ENCODE data around the gene MAMSTR.
A peak's percentile ranks its signal among the peaks of the same experiment; 100 is the strongest.
"Not testable (repeated sequence)": the region's sequence is repeated elsewhere in the genome, so short reads cannot be mapped to it uniquely, and the experiment has no call there.

The MAMSTR gene

GRCh38 chr19:48719263-48720171 is at the start of gene MAMSTR:
Gene MAMSTR (minus strand): TSS chr19:48719725. CDS start chr19:48719031, 694 bp downstream.
- H3F3A ChIP-seq (ENCODE audit: insufficient read depth, low read length) = no peaks in the 10 kb centered on the region
- H3K9me3 ChIP-seq (ENCODE audit: low read length) = no peaks in the 10 kb centered on the region
- TF ChIP-seq EZH2 (IDR thresholded peaks at IDR 0.05; ENCODE audit: borderline replicate concordance, low read length) = no peak
- TF ChIP-seq, protein P1, sequence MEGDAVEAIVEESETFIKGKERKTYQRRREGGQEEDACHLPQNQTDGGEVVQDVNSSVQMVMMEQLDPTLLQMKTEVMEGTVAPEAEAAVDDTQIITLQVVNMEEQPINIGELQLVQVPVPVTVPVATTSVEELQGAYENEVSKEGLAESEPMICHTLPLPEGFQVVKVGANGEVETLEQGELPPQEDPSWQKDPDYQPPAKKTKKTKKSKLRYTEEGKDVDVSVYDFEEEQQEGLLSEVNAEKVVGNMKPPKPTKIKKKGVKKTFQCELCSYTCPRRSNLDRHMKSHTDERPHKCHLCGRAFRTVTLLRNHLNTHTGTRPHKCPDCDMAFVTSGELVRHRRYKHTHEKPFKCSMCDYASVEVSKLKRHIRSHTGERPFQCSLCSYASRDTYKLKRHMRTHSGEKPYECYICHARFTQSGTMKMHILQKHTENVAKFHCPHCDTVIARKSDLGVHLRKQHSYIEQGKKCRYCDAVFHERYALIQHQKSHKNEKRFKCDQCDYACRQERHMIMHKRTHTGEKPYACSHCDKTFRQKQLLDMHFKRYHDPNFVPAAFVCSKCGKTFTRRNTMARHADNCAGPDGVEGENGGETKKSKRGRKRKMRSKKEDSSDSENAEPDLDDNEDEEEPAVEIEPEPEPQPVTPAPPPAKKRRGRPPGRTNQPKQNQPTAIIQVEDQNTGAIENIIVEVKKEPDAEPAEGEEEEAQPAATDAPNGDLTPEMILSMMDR (IDR thresholded peaks at IDR 0.05; ENCODE audit: low read length) = no peak
- H3K79me2 ChIP-seq (ENCODE audit: insufficient read depth, low read length) = no peaks in the 10 kb centered on the region
- no peaks in the 10 kb centered on the region for H3K9me2 ChIP-seq (ENCODE audit: low read depth, low read length)
- peak within 1 kb of the TSS; percentile 58 for H3K27ac ChIP-seq (ENCODE audit: low read depth, low read length, poor library complexity, severe bottlenecking)
- H3K4me2 ChIP-seq (ENCODE audit: low read length) = peak within 1 kb of the TSS; percentile 62
- H3K9ac ChIP-seq (ENCODE audit: low read length) = peak within 1 kb of the TSS; percentile 67; the same call in 1 of the 2 replicates
- no peak within 1 kb of the TSS for H2AFZ ChIP-seq (ENCODE audit: low read length)
- no peaks in the 10 kb centered on the region for H3K36me3 ChIP-seq (ENCODE audit: insufficient read depth, low read length)
- H3K27me3 ChIP-seq (ENCODE audit: insufficient read depth, low read length) = no peaks in the 10 kb centered on the region
- peaks cover 29% of the 10 kb centered on the region for H3K4me1 ChIP-seq (ENCODE audit: insufficient read depth, low read length, severe bottlenecking)
- H3K4me3 ChIP-seq (ENCODE audit: low read depth, low read length, poor library complexity, severe bottlenecking) = peak within 1 kb of the TSS; percentile 63
- no peaks in the 10 kb centered on the region for H4K20me1 ChIP-seq (ENCODE audit: insufficient read depth, low read length)

GRCh38 chr19:48768994-48769713 is 49.6 kb upstream of the MAMSTR start:
- Histone ChIP-seq H3K9me3 (ENCODE audit: low read length) (no peaks in the 10 kb centered on the region), H3K36me3 (ENCODE audit: insufficient read depth, low read length) (no peaks in the 10 kb centered on the region), H3K79me2 (ENCODE audit: insufficient read depth, low read length) (no peaks in the 10 kb centered on the region), H4K20me1 (ENCODE audit: insufficient read depth, low read length) (no peaks in the 10 kb centered on the region), H3K4me2 (ENCODE audit: low read length) (no peak overlapping the region), H3K4me3 (ENCODE audit: low read depth, low read length, poor library complexity, severe bottlenecking) (no peak overlapping the region), H2AFZ (ENCODE audit: low read length) (no peak overlapping the region), H3K27me3 (ENCODE audit: insufficient read depth, low read length) (no peaks in the 10 kb centered on the region; the same call in 1 of the 2 replicates), H3F3A (ENCODE audit: insufficient read depth, low read length) (no peaks in the 10 kb centered on the region), H3K9me2 (ENCODE audit: low read depth, low read length) (no peaks in the 10 kb centered on the region), H3K4me1 (ENCODE audit: insufficient read depth, low read length, severe bottlenecking) (no peaks in the 10 kb centered on the region), H3K27ac (ENCODE audit: low read depth, low read length, poor library complexity, severe bottlenecking) (no peak overlapping the region), H3K9ac (ENCODE audit: low read length) (no peak overlapping the region)
- TF ChIP-seq, protein P1 (IDR thresholded peaks at IDR 0.05; ENCODE audit: low read length) = no peak
- no peak for TF ChIP-seq EZH2 (IDR thresholded peaks at IDR 0.05; ENCODE audit: borderline replicate concordance, low read length)

DNA sequence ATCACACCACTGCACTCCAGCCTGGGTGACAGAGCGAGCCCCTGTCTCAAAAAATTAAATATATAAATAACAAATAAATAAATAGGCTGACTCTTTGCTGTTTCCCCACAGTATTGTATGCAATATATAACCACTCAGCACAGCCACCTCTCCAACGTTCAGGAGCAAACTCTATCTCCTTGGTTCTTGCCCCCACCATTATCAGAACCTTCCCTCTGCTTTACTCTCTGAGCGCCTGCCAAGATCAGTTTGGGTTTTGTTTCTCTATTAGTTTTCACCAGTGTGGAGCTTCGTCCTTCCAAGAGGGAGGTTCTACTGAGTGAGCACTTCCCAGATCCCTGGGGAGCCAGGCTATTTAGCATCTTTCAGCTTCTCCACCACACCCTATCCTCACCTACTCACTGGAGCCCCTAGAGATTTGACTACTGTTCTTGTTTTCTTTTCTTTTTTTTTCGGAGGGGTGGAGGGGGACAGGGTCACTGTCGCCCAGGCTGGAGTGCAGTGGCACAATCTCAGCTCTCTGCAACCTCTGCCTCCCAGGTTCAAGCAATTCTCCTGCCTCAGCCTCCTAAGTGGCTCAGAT is 48.7 kb upstream of the MAMSTR start:
- H3K4me2 ChIP-seq (ENCODE audit: low read length); H3K4me3 ChIP-seq (ENCODE audit: low read depth, low read length, poor library complexity, severe bottlenecking); H4K20me1 ChIP-seq (ENCODE audit: insufficient read depth, low read length); H3F3A ChIP-seq (ENCODE audit: insufficient read depth, low read length); H3K9ac ChIP-seq (ENCODE audit: low read length); H3K9me2 ChIP-seq (ENCODE audit: low read depth, low read length); H3K36me3 ChIP-seq (ENCODE audit: insufficient read depth, low read length); H3K79me2 ChIP-seq (ENCODE audit: insufficient read depth, low read length); H3K27ac ChIP-seq (ENCODE audit: low read depth, low read length, poor library complexity, severe bottlenecking); H3K9me3 ChIP-seq (ENCODE audit: low read length); H2AFZ ChIP-seq (ENCODE audit: low read length); H3K27me3 ChIP-seq (ENCODE audit: insufficient read depth, low read length); H3K4me1 ChIP-seq (ENCODE audit: insufficient read depth, low read length, severe bottlenecking): not testable (repeated sequence)

DNA sequence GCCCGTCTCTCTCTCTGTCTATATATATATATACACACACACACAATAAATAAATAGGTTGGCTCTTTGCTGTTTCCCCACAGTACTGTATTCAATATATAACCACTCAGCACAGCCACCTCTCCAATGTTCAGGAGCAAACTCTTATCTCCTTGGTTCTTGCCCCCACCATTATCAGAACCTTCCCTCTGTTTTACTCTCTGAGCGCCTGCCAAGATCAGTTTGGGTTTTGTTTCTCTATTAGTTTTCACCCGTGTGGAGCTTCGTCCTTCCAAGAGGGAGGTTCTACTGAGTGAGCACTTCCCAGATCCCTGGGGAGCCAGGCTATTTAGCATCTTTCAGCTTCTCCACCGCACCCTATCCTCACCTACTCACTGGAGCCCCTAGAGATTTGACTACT is 46.3 kb upstream of the MAMSTR start:
- H4K20me1 ChIP-seq (ENCODE audit: insufficient read depth, low read length); H3K79me2 ChIP-seq (ENCODE audit: insufficient read depth, low read length); H3K27ac ChIP-seq (ENCODE audit: low read depth, low read length, poor library complexity, severe bottlenecking); H3K9me2 ChIP-seq (ENCODE audit: low read depth, low read length); H3F3A ChIP-seq (ENCODE audit: insufficient read depth, low read length); H3K9me3 ChIP-seq (ENCODE audit: low read length); H3K36me3 ChIP-seq (ENCODE audit: insufficient read depth, low read length); H3K4me1 ChIP-seq (ENCODE audit: insufficient read depth, low read length, severe bottlenecking); H3K9ac ChIP-seq (ENCODE audit: low read length); H2AFZ ChIP-seq (ENCODE audit: low read length); H3K4me2 ChIP-seq (ENCODE audit: low read length); H3K4me3 ChIP-seq (ENCODE audit: low read depth, low read length, poor library complexity, severe bottlenecking); H3K27me3 ChIP-seq (ENCODE audit: insufficient read depth, low read length): not testable (repeated sequence)
